Right lobe of liver (tissue), 6 donors: Measurements from ENCODE around the gene ROCK2. TPM values are rescaled to one million over a fixed set of nuclear protein-coding genes. Genes with fewer than 3 reads are reported as not detected.

Experiments used
- ATAC-seq, 4 donors: fragments of 200-7000 bp; cut with Tn5 transposase; one replicate each; pipeline ENCODE4 v1.9.1; 2020; ENCODE audit warnings: mild to moderate bottlenecking in 4 of 4, moderate library complexity in 4 of 4
- DNase-seq, 3 donors: peaks; one replicate each; pipeline ENCODE4 v3.0.0-alpha.2; 2020
- H3K27ac ChIP-seq, 3 donors: fragments of 200-600 bp; one replicate each; pipeline ENCODE4 v1.8.0; 2022
- H3K27me3 ChIP-seq, 2 donors: fragments of 200-600 bp; one replicate each; pipeline ENCODE4 v1.8.0; 2022
- H3K36me3 ChIP-seq, 4 donors: fragments of 200-600 bp; sonication (generic) in 1 of 4; one replicate each; pipeline versions ENCODE4 v1.5.1 to v1.8.0; 2017 to 2022; ENCODE audit warnings: control low read depth in 1 of 4
- H3K4me1 ChIP-seq, 4 donors: fragments of 200-600 bp; sonication (generic) in 1 of 4; one replicate each; pipeline versions ENCODE4 v1.5.1 to v1.8.0; 2017 to 2022; ENCODE audit warnings: control low read depth in 1 of 4
- H3K4me3 ChIP-seq, 3 donors: fragments of 200-600 bp; one replicate each; pipeline ENCODE4 v1.8.0; 2022
- H3K9me3 ChIP-seq, 4 donors: fragments of 200-600 bp; sonication (generic) in 1 of 4; one replicate each; pipeline versions ENCODE4 v1.5.1 to v1.8.0; 2017 to 2022; ENCODE audit warnings: control low read depth in 1 of 4
- POLR2A ChIP-seq: fragments of 450-650 bp; IDR thresholded peaks from one replicate; pipeline ENCODE4 v1.6.1; 2017; ENCODE audit warnings: antibody characterized with exemption, mild to moderate bottlenecking
- WGBS: methylation state at CpG from one replicate; pipeline ENCODE4 v1.1.6; 2018; ENCODE audit warnings: low coverage, low lambda C conversion rate; ENCODE audit not compliant: insufficient coverage; ENCODE audit errors: missing lambda C conversion rate; 5-methylcytosine and 5-hydroxymethylcytosine counted together
- intact Hi-C, 2 donors: fragments of 100-400 bp; cut with DNase I; formaldehyde crosslinking; loops; one replicate each; pipeline versions ENCODE4 v1.11.2 to v1.14.1; 2022
- total RNA-seq, 6 experiments: library from RNA; depleted of rRNA in 2 of 6; stranded (reverse); fragments of >200 nt in 2 of 6; fragmentation: NEBNext Ultra II Directional in 3 of 6; extraction: Animal tissue kit (Norgen Biotek cat#: 25700) in 3 of 6; gene quantifications; one replicate each; pipeline versions ENCODE4 v1.1.0 to v1.2.4, GENCODE V29; 2016 to 2023
- TF ChIP-seq, protein P1 (sequence below), 4 donors: fragments of 200-600 bp in 3 of 4; fragments of 450-650 bp in 1 of 4; IDR thresholded peaks; one replicate each; pipeline versions ENCODE4 v1.5.1 to v1.8.0; 2016 to 2022; ENCODE audit warnings: antibody characterized with exemption in 4 of 4, mild to moderate bottlenecking in 2 of 4
- donor health status: DM: no; HTN: yes; CAD: no.
- donor health status: DM: no; HTN: no; CAD: no.
- donor health status: DM: no; HTN: no; CAD: no.
- donor health status: DM: no; HTN: yes; CAD: no.
- donor health status: DM: no; HTN: yes; CAD: no.

ROCK2 gene
- total RNA-seq, 6 experiments from 2014 or later = 11.6 to 23.9 (median 19.8) TPM

DNA sequence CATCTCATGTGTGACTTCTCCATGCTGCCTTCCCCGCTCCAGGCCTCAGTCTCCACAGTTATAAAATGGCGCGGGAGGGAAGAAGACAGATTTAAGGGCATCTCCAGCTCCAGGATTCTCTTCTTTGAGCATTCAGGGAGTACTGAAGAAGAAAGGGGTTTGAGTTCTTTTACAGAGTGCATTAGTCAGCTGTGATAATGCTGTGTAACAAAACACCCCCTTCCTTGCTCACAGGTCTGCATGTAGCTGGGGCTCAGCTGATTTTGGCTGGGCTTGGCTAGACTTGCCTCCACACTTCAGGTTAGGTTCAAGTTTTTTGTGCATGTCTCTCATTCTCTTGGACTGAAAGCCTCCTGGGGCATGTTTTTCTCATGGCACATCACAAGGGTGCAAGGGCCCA is 197.2 kb downstream of the ROCK2 start:
- H3K9me3 ChIP-seq = no peaks in the 10 kb centered on the region
- no peaks in the 10 kb centered on the region for H3K27me3 ChIP-seq
- H3K36me3 ChIP-seq = no peaks in the 10 kb centered on the region
- TF ChIP-seq, protein P1, sequence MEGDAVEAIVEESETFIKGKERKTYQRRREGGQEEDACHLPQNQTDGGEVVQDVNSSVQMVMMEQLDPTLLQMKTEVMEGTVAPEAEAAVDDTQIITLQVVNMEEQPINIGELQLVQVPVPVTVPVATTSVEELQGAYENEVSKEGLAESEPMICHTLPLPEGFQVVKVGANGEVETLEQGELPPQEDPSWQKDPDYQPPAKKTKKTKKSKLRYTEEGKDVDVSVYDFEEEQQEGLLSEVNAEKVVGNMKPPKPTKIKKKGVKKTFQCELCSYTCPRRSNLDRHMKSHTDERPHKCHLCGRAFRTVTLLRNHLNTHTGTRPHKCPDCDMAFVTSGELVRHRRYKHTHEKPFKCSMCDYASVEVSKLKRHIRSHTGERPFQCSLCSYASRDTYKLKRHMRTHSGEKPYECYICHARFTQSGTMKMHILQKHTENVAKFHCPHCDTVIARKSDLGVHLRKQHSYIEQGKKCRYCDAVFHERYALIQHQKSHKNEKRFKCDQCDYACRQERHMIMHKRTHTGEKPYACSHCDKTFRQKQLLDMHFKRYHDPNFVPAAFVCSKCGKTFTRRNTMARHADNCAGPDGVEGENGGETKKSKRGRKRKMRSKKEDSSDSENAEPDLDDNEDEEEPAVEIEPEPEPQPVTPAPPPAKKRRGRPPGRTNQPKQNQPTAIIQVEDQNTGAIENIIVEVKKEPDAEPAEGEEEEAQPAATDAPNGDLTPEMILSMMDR (IDR thresholded peaks at IDR 0.05) = no peak
- TF ChIP-seq POLR2A = no peak
- H3K4me3 ChIP-seq = no peak overlapping the region
- WGBS = 0% methylated on average over 1 of the region's 3 CpGs
- DNase-seq (no peak), ATAC-seq (no peak)
- no peaks in the 10 kb centered on the region for H3K4me1 ChIP-seq
- intact Hi-C loops = no loop called here
- no peak overlapping the region for H3K27ac ChIP-seq

DNA sequence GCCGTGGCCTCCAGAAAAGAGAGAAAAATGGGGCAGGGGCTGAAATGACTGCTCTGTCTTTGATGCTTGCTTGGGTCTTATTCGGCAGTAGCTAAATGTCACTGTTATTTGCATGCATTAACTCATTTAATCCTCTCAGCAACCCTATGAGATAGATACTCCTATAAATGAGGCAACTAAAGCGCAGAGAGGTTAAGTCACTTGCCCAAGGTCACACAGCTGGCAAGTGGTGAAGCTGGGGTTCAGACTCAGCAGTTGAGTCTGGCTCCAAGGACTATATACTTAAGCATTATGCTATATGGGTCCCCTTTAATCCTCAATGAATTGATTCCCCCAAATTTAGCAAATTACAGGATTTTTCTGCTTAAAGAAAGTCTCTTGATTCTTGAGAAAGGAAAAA is 198.4 kb downstream of the ROCK2 start:
- TF ChIP-seq, protein P1 (IDR thresholded peaks at IDR 0.05) = no peak
- no peak for TF ChIP-seq POLR2A
- WGBS = 77% methylated on average over 3 of the region's 3 CpGs
- H3K4me3 ChIP-seq = no peak overlapping the region
- H3K9me3 ChIP-seq = no peaks in the 10 kb centered on the region
- intact Hi-C loops = no loop called here
- H3K27me3 ChIP-seq = no peaks in the 10 kb centered on the region
- no peaks in the 10 kb centered on the region for H3K36me3 ChIP-seq
- H3K4me1 ChIP-seq = no peaks in the 10 kb centered on the region
- DNase-seq = no peak
- no peak overlapping the region for H3K27ac ChIP-seq
- ATAC-seq = no peak

DNA sequence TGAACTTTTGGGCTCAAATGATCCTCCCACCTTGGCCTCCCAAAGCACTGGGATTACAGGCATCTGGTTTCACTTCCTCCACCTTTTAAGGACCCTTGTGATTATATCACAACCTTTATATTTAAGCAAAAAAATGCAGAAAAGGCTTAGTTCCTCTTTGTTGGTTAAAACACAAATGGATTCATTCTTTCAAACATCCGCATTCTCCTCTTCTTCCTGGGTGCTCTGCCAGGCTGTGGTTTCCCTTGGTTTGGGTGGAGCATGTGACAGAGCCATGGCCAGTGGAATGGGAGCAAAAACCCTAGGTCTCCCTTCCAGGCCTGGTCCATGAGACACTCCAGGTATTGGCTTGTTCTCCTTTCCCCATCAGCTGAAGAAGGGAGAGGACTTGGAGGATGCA is 199.1 kb downstream of the ROCK2 start:
- DNase-seq = no peak
- Histone ChIP-seq H3K4me3 (no peak overlapping the region), H3K27me3 (no peaks in the 10 kb centered on the region), H3K27ac (no peak overlapping the region), H3K4me1 (no peaks in the 10 kb centered on the region), H3K9me3 (no peaks in the 10 kb centered on the region), H3K36me3 (no peaks in the 10 kb centered on the region)
- no peak for TF ChIP-seq POLR2A
- TF ChIP-seq, protein P1 (IDR thresholded peaks at IDR 0.05) = no peak
- no peak for ATAC-seq
- 63% methylated on average over 1 of the region's 1 CpG for WGBS
- intact Hi-C loops = no loop called here

DNA sequence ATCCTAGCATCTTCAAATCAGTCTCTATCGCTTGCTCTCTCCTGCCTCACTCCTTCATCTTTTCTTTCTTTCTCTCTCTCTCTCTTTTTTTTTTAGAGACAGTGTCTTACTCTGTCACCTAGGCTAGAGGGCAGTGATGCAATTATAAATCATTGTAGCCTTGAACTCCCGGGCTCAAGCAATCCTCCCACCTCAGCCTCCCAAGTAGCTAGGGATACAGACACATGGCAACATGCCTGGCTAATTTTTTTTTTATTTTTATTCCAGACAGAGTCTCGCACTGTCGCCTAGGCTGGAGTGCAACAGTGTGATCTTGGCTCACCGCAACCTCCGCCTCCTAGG is 199.7 kb downstream of the ROCK2 start:
- H3K4me1 ChIP-seq = no peaks in the 10 kb centered on the region
- ATAC-seq (no peak), DNase-seq (no peak)
- H3K27ac ChIP-seq = no peak overlapping the region
- H3K9me3 ChIP-seq = no peaks in the 10 kb centered on the region
- TF ChIP-seq, protein P1 (IDR thresholded peaks at IDR 0.05) = no peak
- no peak for TF ChIP-seq POLR2A
- H3K4me3 ChIP-seq = no peak overlapping the region
- no peaks in the 10 kb centered on the region for H3K36me3 ChIP-seq
- intact Hi-C loops = no loop called here
- H3K27me3 ChIP-seq = no peaks in the 10 kb centered on the region
- 93% methylated on average over 6 of the region's 6 CpGs for WGBS

DNA sequence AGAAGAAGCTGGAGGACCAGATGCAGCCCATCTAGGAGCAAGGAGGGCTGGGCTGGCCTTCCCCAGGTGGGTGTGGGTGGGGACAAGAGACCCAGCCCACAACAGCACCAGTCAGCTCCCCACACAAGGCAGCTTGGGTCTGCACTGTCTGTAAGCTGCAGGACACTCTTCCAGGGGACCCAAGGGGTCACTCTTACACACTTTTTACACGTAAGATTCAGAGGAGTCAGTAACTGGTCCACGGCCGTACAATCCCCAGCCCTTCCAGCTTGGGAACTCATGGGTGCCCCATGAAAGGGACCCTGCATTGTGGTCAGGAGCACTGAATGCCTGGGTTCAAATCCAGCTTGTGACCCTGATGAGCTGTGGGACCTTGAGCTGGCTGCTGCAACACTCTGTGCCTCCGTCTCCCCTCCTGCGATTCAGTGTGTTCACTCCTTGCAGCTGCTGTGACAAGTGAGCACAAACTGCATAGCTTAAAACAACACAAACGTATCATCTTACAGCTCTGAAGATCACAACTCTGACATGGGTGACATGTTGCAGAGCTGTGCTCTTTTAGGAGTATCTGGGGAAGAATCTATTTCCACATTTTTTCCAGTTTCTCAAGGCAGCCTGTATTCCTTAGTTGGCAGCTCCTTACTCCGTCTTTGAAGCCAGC is 200.2 kb downstream of the ROCK2 start:
- no peak overlapping the region for H3K4me3 ChIP-seq
- intact Hi-C loops = no loop called here
- no peaks in the 10 kb centered on the region for H3K27me3 ChIP-seq
- WGBS = 53% methylated on average over 3 of the region's 7 CpGs
- ATAC-seq = peak in 1 of 4 donors; percentile 25
- H3K4me1 ChIP-seq = no peaks in the 10 kb centered on the region
- no peak overlapping the region for H3K27ac ChIP-seq
- H3K9me3 ChIP-seq = no peaks in the 10 kb centered on the region
- no peaks in the 10 kb centered on the region for H3K36me3 ChIP-seq
- TF ChIP-seq, protein P1 (IDR thresholded peaks at IDR 0.05) = no peak
- TF ChIP-seq POLR2A = no peak
- DNase-seq = no peak
